GM19240 (cell line): Measurements from ENCODE around the gene SERINC1.
A peak's percentile ranks its signal among the peaks of the same experiment; 100 is the strongest.
"Not testable (repeated sequence)": the region's sequence is repeated elsewhere in the genome, so short reads cannot be mapped to it uniquely, and the experiment has no call there.

Experiments
- DNase-seq: peaks from one replicate; pipeline ENCODE4 v3.0.0; 2011; ENCODE audit warnings: low spot score; ENCODE audit not compliant: insufficient read length

The SERINC1 gene

GRCh38 chr6:122471107-122472021 lies at the start of gene SERINC1:
Gene SERINC1 (minus strand): TSS chr6:122471807. CDS start chr6:122471737, 70 bp downstream.
- peak; percentile 40 for DNase-seq

- no peak for DNase-seq
Measured at GRCh38 chr6:122511193-122511924, 39.8 kb upstream of the SERINC1 start.

DNA sequence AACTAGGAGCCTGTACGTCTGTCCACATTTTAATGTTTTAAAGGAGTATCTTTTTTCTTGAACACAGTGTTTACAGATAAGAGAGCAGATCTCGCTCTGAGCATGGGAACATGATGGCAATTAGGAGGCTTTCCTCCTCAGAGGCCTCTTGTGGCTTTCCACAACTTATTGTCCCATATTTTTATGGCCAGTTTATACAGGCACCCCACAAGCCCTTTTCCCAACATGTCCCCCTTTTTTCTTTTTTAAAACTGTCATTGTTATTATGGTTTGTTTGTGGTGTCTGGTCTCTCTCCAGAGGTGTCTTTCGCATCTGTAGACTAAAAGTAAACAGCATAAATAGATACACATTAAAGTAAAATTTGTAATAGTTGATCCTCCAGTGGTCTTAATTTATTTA lies 33.6 kb upstream of the SERINC1 start:
- not testable (repeated sequence) for DNase-seq

DNA sequence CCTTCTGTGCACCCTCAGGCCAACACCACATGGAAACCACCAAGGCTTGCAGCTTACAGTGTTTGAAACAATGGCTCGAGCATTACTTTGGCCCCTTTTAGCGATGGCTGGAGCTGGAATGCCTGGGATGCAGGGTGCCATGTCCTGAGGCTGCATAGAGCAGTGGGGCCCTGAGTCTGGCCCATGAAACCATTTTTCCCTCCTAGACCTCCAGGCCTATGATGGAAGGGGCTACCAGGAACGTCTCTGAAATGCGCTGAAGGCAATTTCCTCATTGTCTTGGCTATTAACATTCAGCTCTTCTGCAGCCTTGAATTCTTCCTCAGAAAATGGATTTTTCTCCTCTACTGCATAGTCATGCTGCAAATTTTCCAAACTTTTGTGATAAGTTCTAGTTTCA lies 29.9 kb upstream of the SERINC1 start:
- no peak for DNase-seq

DNA sequence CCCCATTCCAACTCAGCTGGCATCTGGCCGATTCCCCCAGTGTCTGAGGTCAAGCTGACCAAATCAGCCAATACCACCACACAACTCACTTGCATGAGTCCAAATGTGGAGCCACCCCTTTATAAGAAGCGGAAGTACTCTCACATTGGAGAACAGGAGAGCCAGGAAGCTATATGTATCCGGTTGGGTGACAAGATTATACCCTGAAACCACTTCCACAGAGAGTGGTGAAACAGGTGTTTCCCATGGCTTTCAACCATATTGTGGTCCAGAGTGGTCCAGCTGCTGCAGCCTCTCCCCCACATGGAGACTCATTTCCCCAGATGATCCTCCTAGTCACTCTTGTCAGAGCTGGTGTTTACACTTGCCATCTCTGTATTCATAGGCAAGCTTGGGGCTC lies 24.0 kb upstream of the SERINC1 start:
- no peak for DNase-seq

DNA sequence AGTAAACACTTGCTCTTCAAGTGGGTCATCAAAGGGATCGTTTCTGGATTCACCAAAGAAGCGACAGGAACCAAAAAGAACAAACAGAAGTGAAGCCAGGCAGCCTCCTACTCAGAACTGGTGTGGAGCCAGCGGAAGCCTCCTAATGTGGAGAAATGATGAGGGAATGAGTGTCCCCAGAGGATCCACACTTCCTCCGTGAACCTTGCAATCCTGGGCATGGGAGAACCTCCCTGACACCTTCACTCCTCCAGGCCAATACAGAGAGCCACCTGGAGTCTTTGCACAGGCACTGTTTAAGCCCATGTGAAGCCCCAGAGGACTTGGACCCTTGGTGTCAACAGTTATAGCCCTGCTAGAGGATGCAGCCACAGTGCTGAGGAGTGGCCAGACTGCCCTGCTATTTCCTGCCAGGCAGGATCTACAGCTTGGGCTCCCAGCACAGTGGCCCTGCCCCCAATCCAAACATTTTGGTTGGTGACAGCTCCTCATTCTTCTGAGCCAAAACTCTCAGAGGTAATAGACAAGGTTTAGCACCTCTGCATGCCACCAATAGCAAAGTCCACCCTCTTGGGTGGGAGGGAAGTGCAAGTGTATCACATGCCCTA lies 23.2 kb upstream of the SERINC1 start:
- DNase-seq = no peak

DNA sequence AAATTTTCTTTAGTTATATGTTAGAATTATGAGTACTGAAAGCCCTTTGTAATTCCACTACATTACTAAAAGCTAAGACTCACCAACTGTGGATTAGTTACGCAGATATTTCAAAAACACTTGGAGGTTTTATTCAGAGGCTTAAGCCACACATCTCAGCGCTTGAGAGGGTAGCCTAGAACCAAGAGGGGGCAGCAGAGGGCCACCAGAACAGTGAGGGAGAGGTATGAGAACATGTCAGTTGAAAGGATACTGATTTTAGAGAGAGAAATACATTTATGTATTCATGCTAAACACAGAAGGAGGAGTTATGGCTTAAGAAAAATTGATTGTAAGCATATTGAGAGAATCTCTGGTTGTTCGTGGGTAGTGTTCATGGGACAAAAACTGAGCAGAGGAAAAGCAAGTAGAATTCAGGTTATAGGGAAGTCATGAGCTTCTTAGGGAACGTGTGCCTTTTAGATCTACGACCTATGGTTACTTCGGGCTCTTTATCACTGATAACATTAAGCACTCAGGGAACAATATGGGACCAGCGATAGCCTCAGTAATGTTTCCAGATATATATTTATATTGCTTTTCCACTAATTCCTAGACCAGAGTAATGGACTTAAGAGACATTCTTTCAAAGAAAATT lies 20.4 kb upstream of the SERINC1 start:
- DNase-seq = peak; percentile 41

- DNase-seq = no peak
Measured at GRCh38 chr6:122490607-122491006, 19.0 kb upstream of the SERINC1 start.

DNA sequence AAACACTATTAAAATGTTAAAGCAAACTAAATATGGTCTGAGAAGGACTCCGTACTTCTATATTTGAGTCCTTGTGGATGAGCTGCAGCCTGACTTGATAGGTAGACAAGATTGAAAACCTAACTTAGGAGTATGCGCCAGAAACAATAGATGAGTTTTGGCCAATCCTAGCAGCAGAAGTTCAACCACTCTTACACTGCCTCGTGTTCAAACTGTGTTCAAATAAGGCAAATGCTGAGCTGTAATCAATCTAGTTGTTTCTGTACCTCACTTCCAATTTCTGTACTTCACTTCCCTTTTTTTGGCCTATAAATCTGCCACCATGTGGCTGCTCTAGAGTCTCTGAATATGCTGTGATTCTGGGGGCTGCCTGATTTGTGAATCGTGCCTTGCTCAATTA lies 13.2 kb upstream of the SERINC1 start:
- no peak for DNase-seq

DNA sequence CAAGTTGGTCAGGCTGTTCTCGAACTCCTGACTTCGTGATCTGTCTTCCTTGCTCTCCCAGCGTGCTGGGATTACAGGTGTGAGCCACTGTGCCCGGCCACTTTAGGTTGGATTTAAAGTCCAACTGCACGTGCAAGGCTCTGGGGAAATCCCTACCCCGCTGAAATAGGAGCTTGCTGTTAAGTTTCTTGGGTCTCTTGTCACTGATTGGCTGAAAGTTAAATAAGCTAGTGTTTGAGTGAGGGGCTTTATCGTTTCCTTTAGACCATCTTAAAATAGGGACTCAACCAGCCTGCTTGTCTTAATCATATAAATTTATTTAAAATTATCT lies 11.1 kb upstream of the SERINC1 start:
- no peak for DNase-seq

- no peak for DNase-seq
Measured at GRCh38 chr6:122476131-122476530, 4.5 kb upstream of the SERINC1 start.

DNA sequence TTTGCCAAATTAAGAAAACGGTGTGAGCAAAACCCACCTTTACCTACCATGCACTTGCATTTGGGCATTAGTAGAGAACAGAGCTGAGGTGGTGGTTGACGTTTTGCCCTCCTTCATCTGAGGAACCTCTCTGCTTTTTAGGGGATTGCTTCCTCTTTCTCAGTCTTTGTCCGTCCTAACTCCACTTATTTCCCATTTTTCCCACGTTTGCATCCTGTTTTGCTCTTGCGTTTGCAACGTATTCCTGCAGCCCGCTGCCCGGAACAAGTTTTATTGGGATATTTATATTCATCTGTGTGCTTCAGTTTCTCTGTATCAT lies 374 bp upstream of the SERINC1 start:
- no peak for DNase-seq

- DNase-seq = no peak
Measured at GRCh38 chr6:122461885-122462284, 9.7 kb downstream of the SERINC1 start.

DNA sequence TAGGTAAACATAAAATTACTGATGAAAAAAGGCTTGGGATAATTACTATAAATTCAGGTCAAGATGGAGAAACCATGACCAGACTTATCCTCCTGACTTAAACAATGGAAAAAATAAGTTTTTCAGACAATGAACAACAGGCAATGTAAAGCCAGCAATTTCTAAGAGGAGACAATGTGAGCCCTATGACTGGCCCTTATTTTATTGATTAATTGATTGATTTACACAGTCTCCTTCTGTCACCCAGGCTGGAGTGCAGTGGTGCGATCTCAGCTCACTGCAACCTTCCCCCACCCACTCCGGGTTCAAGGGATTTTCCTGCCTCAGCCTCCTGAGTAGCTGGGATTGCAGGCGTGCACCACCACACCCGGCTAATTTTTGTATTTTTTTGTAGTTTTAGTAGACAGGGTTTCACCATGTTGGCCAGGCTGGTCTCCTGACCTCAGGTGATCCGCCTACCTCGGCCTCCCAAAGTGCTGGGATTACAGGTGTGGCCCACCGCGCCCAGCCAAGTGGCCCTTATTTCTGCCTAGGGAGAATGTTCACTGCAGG lies 11.7 kb downstream of the SERINC1 start:
- not testable (repeated sequence) for DNase-seq

DNA sequence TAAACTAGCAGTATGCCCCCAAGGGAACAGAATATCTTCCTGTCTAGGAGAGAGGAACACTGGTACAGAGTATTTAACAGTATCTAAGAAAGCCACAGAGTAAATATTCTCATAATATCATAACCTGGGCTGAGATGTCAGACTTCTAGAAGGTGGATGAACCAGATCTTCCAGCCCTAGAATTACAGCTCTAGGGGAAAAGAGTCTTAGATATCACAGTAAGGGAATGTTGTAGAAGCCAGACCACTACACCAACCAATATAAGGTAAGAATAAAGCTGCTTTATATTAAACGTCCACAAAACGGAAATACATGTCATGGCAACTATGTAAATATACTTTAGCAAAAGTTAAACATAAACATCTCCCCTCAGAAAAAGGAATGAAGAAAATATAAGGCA lies 12.4 kb downstream of the SERINC1 start:
- DNase-seq = no peak

- no peak for DNase-seq
Measured at GRCh38 chr6:122458087-122458486, 13.5 kb downstream of the SERINC1 start.

GRCh38 chr6:122455116-122455515 lies 16.5 kb downstream of the SERINC1 start:
- not testable (repeated sequence) for DNase-seq

DNA sequence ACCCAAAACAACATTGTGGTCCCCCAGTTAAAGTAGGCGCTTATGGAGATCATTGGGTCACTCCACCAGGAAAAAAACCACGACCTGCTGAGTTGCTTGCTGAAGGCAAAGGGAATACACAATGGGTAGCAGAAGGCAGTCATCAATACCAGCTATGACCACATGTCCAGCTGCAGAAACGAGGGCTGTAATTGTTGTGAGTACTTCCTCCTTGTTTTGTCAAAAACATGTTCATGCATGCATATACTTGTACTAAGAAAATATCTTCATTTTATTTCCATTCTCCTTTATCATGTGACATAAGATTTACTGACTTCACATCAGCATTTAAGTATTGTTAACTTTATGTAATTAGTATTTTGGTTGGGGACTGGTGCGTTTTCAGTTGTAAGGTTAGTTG lies 16.9 kb downstream of the SERINC1 start:
- DNase-seq = no peak

GRCh38 chr6:122452509-122452908 lies 19.1 kb downstream of the SERINC1 start:
- DNase-seq = no peak

GRCh38 chr6:122449069-122449468 lies 22.5 kb downstream of the SERINC1 start:
- DNase-seq = no peak

DNA sequence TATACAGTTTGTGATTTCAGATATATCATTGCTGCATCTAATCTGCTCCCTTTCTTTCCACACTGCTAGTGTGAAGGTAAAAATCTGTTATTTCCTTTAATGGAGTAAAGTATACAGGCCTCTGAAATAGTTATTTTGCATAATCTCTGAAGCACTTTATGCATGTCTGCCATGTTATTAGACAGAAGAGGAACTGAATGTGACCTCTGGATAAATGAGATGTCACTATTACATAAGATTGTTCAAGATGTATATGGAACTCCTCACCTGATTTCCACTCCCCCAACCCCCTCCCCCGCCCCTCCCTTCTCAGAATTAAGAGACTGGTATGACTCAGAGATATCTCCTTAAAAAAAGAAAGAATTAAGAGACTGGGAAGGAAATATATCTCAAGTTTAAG lies 26.3 kb downstream of the SERINC1 start:
- no peak for DNase-seq

DNA sequence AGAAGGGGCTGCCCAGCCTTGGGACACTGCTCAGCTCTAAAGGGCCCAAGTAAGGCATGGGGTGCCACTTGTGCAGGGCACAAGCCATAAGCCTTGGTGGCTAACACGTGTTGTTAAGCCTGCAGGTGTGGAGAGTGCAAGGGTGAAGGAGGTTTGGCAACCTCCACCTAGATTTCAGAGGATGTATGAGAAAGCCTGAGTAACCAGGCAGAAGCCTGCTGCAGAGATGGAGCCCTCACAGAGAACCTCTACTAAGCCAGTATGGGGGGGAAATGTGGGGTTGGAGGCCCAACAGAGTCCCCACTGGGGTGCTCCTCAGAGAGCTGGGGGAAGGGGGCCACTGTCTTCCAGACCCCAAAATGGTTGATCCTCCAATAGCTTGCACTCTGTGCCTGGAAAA lies 32.6 kb downstream of the SERINC1 start:
- DNase-seq = no peak
